ENCODE measurements around the gene LCLAT1.

DNA sequence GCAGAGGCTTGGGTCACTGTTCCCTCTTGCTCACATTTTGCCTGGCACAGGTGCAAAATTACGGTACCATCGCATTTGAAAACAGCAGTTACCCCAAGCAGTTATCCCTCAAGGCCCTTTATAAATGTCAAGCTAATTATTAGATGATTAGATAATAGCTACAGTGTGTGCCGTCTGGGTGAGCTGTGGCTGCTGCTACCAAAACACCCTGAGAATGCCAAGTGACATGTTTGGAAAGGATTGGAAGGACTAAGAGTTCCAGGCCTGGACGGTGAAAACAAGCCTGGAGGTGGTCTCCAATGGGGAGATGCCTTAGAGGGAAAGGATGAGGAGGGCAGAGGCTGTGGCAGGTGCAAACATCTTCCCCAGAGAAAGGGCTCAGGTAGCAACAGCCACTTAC, 239.6 kb downstream of the LCLAT1 start:
- TF ChIP-seq, protein P1, sequence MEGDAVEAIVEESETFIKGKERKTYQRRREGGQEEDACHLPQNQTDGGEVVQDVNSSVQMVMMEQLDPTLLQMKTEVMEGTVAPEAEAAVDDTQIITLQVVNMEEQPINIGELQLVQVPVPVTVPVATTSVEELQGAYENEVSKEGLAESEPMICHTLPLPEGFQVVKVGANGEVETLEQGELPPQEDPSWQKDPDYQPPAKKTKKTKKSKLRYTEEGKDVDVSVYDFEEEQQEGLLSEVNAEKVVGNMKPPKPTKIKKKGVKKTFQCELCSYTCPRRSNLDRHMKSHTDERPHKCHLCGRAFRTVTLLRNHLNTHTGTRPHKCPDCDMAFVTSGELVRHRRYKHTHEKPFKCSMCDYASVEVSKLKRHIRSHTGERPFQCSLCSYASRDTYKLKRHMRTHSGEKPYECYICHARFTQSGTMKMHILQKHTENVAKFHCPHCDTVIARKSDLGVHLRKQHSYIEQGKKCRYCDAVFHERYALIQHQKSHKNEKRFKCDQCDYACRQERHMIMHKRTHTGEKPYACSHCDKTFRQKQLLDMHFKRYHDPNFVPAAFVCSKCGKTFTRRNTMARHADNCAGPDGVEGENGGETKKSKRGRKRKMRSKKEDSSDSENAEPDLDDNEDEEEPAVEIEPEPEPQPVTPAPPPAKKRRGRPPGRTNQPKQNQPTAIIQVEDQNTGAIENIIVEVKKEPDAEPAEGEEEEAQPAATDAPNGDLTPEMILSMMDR (IDR thresholded peaks at IDR 0.05; ENCODE audit: insufficient read depth, low read length): no peak
- TF ChIP-seq POLR2AphosphoS5 (IDR thresholded peaks at IDR 0.05; ENCODE audit: low read depth) (no peak), SPI1 (IDR thresholded peaks at IDR 0.05; ENCODE audit: borderline replicate concordance, low read depth) (no peak), GABPA (IDR thresholded peaks at IDR 0.05; ENCODE audit: low read depth) (no peak)
- TF ChIP-seq, protein P2, sequence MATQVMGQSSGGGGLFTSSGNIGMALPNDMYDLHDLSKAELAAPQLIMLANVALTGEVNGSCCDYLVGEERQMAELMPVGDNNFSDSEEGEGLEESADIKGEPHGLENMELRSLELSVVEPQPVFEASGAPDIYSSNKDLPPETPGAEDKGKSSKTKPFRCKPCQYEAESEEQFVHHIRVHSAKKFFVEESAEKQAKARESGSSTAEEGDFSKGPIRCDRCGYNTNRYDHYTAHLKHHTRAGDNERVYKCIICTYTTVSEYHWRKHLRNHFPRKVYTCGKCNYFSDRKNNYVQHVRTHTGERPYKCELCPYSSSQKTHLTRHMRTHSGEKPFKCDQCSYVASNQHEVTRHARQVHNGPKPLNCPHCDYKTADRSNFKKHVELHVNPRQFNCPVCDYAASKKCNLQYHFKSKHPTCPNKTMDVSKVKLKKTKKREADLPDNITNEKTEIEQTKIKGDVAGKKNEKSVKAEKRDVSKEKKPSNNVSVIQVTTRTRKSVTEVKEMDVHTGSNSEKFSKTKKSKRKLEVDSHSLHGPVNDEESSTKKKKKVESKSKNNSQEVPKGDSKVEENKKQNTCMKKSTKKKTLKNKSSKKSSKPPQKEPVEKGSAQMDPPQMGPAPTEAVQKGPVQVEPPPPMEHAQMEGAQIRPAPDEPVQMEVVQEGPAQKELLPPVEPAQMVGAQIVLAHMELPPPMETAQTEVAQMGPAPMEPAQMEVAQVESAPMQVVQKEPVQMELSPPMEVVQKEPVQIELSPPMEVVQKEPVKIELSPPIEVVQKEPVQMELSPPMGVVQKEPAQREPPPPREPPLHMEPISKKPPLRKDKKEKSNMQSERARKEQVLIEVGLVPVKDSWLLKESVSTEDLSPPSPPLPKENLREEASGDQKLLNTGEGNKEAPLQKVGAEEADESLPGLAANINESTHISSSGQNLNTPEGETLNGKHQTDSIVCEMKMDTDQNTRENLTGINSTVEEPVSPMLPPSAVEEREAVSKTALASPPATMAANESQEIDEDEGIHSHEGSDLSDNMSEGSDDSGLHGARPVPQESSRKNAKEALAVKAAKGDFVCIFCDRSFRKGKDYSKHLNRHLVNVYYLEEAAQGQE (IDR thresholded peaks at IDR 0.05; ENCODE audit: insufficient replicate concordance, low read depth): no peak

Data from HL-60 (cell line).